OCI-LY3 (cell line): ENCODE data around the gene THEM5.

ENCODE experiments used
- H2AFZ ChIP-seq: fragments of 200-600, 300-600 bp; shearing (Covaris generic); 2 replicates; pipeline ENCODE4 v1.6.0; 2014; ENCODE audit warnings: antibody characterized with exemption, low read depth, low read length
- H3K27ac ChIP-seq: fragments of 200-600, 300-600 bp; sonication (generic); 2 replicates; pipeline ENCODE4 v1.5.1; 2014; ENCODE audit warnings: mild to moderate bottlenecking, low read length, moderate library complexity, mixed read lengths
- H3K27me3 ChIP-seq: fragments of 200-600, 300-600 bp; sonication (generic); 2 replicates; pipeline ENCODE4 v1.6.1; 2014; ENCODE audit warnings: low read depth, low read length, mixed read lengths
- H3K36me3 ChIP-seq: fragments of 200-600, 300-600 bp; sonication (generic); replicated peaks from 2 replicates; pipeline ENCODE3; 2014; ENCODE audit warnings: low read depth, low read length, mixed read lengths
- H3K4me1 ChIP-seq: fragments of 300-600, 200-600 bp; sonication (generic); 2 replicates; pipeline ENCODE4 v1.6.1; 2014; ENCODE audit warnings: low read length, mixed read lengths
- H3K4me2 ChIP-seq: fragments of 200-600, 300-600 bp; sonication (generic); 2 replicates; pipeline ENCODE4 v1.6.1; 2014; ENCODE audit warnings: low read length, mixed read lengths
- H3K4me3 ChIP-seq: fragments of 300-600, 200-600 bp; sonication (generic); 2 replicates; pipeline ENCODE4 v1.5.1; 2014; ENCODE audit warnings: antibody characterized with exemption, mild to moderate bottlenecking, low read length, moderate library complexity
- H3K79me2 ChIP-seq: fragments of 300-600, 200-600 bp; shearing (Covaris generic); 2 replicates; pipeline ENCODE4 v1.6.1; 2014; ENCODE audit warnings: mild to moderate bottlenecking, low read length, mixed read lengths
- H3K9ac ChIP-seq: fragments of 300-600, 200-600 bp; shearing (Covaris generic); 2 replicates; pipeline ENCODE4 v1.6.0; 2014; ENCODE audit warnings: mild to moderate bottlenecking, low read length, moderate library complexity
- H3K9me3 ChIP-seq: fragments of 200-600, 300-600 bp; shearing (Covaris generic); 2 replicates; pipeline ENCODE4 v1.6.1; 2014; ENCODE audit warnings: low read length, mixed read lengths; ENCODE audit not compliant: insufficient read depth
- H4K20me1 ChIP-seq: fragments of 200-600, 300-600 bp; sonication (generic); 2 replicates; pipeline ENCODE4 v1.6.1; 2016; ENCODE audit warnings: low read length, mixed read lengths; ENCODE audit not compliant: insufficient read depth
- CTCF ChIP-seq: fragments of 200-600, 300-600 bp; sonication (generic); IDR thresholded peaks from 2 replicates; pipeline ENCODE4 v1.5.1; 2014; ENCODE audit warnings: antibody characterized with exemption, low read length, low read depth
- EZH2phosphoT487 ChIP-seq: fragments of 200-600 bp; shearing (Covaris generic); IDR thresholded peaks from 2 replicates; pipeline ENCODE4 v1.6.1; 2018; ENCODE audit warnings: antibody characterized with exemption, mixed run types, low read depth

The THEM5 gene

GRCh38 chr1:151825204-151825603, 28.3 kb downstream of the THEM5 start:
- no peaks in the 10 kb centered on the region for H4K20me1 ChIP-seq
- no peak overlapping the region for H3K27ac ChIP-seq
- no peak for TF ChIP-seq EZH2phosphoT487
- TF ChIP-seq CTCF: no peak
- H3K36me3 ChIP-seq: no peaks in the 10 kb centered on the region
- no peaks in the 10 kb centered on the region for H3K79me2 ChIP-seq
- no peak overlapping the region for H3K4me2 ChIP-seq
- no peak overlapping the region for H2AFZ ChIP-seq
- H3K9me3 ChIP-seq: no peaks in the 10 kb centered on the region
- H3K4me1 ChIP-seq: peaks cover 28% of the 10 kb centered on the region
- no peak overlapping the region for H3K4me3 ChIP-seq
- H3K9ac ChIP-seq: no peak overlapping the region
- H3K27me3 ChIP-seq: no peaks in the 10 kb centered on the region

DNA sequence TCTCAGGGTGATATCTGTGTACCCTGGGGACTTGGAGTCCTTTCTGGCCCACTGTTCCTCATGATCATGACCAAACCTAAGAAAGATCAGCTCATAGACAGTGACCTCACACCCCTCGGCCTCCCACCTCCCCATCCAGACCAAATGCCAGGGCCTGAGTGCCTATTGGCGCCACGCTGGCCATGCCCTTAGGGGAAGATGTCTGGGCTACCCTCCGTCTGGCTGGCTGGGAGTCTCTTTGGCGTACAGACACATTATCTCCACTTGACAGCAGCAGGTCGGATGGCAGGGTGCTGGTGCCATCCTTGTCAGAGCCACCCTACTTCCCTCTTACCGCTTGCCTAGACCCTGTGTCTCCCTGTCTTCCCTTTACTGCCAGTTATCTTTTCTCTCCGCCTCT, 30.3 kb downstream of the THEM5 start:
- Histone ChIP-seq H4K20me1 (no peaks in the 10 kb centered on the region), H3K9ac (no peak overlapping the region), H3K27ac (no peak overlapping the region), H3K36me3 (no peaks in the 10 kb centered on the region), H3K4me3 (no peak overlapping the region), H2AFZ (no peak overlapping the region), H3K27me3 (no peaks in the 10 kb centered on the region), H3K79me2 (no peaks in the 10 kb centered on the region), H3K4me1 (peaks cover 33% of the 10 kb centered on the region), H3K9me3 (no peaks in the 10 kb centered on the region), H3K4me2 (no peak overlapping the region)
- TF ChIP-seq CTCF (no peak), EZH2phosphoT487 (no peak)

DNA sequence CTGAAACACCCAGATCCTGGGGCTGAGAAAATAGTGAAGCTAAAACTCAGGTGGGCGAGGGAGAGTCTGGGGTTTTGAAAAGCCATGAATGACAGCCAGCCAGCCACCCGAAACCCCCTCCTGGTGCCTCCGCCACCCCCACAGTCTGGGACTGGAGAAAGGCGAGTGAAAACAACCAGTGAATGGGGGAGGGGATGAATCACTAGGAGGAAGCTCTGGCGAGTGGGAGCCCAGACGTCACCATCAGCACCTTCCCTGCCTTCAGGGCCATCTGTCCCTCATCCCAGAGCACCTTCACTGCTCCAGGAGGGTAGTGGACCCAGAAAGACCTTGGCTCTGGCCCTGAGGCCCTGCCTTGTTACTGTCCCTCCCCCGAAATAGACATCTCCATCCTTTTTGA, 31.1 kb downstream of the THEM5 start:
- H3K4me1 ChIP-seq: peaks cover 40% of the 10 kb centered on the region
- no peaks in the 10 kb centered on the region for H3K36me3 ChIP-seq
- H3K9me3 ChIP-seq: no peaks in the 10 kb centered on the region
- no peak for TF ChIP-seq CTCF
- no peak for TF ChIP-seq EZH2phosphoT487
- H3K79me2 ChIP-seq: no peaks in the 10 kb centered on the region
- H3K27ac ChIP-seq: no peak overlapping the region
- peak overlapping the region; percentile 30 for H3K4me3 ChIP-seq
- H3K4me2 ChIP-seq: peak overlapping the region; percentile 40
- no peak overlapping the region; the same call in 1 of the 2 replicates for H3K9ac ChIP-seq
- no peaks in the 10 kb centered on the region for H3K27me3 ChIP-seq
- H2AFZ ChIP-seq: peak overlapping the region; percentile 72
- H4K20me1 ChIP-seq: no peaks in the 10 kb centered on the region

DNA sequence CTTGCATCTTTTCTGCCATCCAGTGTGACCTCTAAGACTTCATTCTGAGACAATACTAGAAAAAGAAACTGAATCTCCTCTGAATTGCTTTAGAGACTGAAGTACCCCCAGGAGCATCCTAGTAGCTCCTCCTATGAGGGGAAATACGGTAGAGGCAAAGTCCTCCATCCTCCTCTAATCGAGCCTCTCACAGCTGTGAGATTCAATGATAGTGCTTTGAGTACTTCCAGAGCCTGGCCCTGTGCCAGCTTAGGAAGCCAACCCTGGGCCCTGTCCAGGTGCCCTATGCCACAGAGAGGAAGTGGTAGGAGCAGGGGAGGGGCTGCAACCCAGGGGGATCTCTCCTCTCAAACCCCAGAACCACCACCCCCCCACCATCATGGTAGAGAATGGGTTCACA, 32.6 kb downstream of the THEM5 start:
- H3K27me3 ChIP-seq: no peaks in the 10 kb centered on the region
- no peak overlapping the region for H2AFZ ChIP-seq
- TF ChIP-seq CTCF (no peak), EZH2phosphoT487 (no peak)
- peaks cover 46% of the 10 kb centered on the region for H3K4me1 ChIP-seq
- H3K36me3 ChIP-seq: no peaks in the 10 kb centered on the region
- no peak overlapping the region for H3K9ac ChIP-seq
- no peaks in the 10 kb centered on the region for H4K20me1 ChIP-seq
- H3K79me2 ChIP-seq: no peaks in the 10 kb centered on the region
- H3K27ac ChIP-seq: no peak overlapping the region
- H3K4me3 ChIP-seq: no peak overlapping the region
- no peaks in the 10 kb centered on the region for H3K9me3 ChIP-seq
- H3K4me2 ChIP-seq: 0 out of 2 replicates have a peak overlapping the region, but pooled peaks have one; percentile 8
